ENCODE measurements around the gene TCOF1.

The TCOF1 gene

DNA sequence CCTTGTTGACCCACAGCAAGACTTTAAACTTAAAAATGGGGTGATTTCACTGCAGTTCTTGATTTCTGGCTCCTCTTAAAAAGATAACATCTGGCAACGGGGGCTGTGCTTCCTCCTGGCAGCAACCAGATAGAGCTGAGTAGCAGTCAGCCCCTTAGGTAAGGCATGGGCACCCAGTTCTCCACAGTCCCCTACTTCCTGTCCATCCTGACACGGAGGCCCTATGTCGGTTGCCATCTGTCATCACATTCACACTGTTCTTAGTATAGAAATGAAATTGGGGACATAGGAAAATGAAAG, 43.5 kb downstream of the TCOF1 start:
- H3K79me2 ChIP-seq (ENCODE audit: insufficient read depth, low read length), result no peaks in the 10 kb centered on the region
- no peaks in the 10 kb centered on the region for H3K9me3 ChIP-seq (ENCODE audit: insufficient read depth, low read length)
- H3K27ac ChIP-seq (ENCODE audit: low read depth, low read length), result peak overlapping the region; percentile 46
- no peak overlapping the region for H3K4me3 ChIP-seq (ENCODE audit: insufficient read depth, low read length, poor library complexity, severe bottlenecking)
- H2AFZ ChIP-seq (ENCODE audit: low read depth, low read length, severe bottlenecking), result no peak overlapping the region
- no peak overlapping the region for H3K4me2 ChIP-seq (ENCODE audit: low read depth, low read length, poor library complexity, severe bottlenecking)
- H3K9me2 ChIP-seq (replicated peaks; ENCODE audit: insufficient read depth, low read length), result no peaks in the 10 kb centered on the region
- peaks cover 7% of the 10 kb centered on the region for H3K36me3 ChIP-seq (ENCODE audit: low read length)
- H4K20me1 ChIP-seq (ENCODE audit: low read depth, low read length), result no peaks in the 10 kb centered on the region
- no peak overlapping the region for H3K9ac ChIP-seq (ENCODE audit: low read length)
- H3K27me3 ChIP-seq (ENCODE audit: low read length), result no peaks in the 10 kb centered on the region
- TF ChIP-seq, protein P1, sequence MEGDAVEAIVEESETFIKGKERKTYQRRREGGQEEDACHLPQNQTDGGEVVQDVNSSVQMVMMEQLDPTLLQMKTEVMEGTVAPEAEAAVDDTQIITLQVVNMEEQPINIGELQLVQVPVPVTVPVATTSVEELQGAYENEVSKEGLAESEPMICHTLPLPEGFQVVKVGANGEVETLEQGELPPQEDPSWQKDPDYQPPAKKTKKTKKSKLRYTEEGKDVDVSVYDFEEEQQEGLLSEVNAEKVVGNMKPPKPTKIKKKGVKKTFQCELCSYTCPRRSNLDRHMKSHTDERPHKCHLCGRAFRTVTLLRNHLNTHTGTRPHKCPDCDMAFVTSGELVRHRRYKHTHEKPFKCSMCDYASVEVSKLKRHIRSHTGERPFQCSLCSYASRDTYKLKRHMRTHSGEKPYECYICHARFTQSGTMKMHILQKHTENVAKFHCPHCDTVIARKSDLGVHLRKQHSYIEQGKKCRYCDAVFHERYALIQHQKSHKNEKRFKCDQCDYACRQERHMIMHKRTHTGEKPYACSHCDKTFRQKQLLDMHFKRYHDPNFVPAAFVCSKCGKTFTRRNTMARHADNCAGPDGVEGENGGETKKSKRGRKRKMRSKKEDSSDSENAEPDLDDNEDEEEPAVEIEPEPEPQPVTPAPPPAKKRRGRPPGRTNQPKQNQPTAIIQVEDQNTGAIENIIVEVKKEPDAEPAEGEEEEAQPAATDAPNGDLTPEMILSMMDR (IDR thresholded peaks at IDR 0.05; ENCODE audit: insufficient read depth, low read length, poor library complexity, severe bottlenecking), result no peak
- no peak for TF ChIP-seq EZH2phosphoT487 (conservative IDR thresholded peaks at IDR 0.05; ENCODE audit: low read length)
- H3F3A ChIP-seq (ENCODE audit: insufficient read depth), result peaks cover 77% of the 10 kb centered on the region

DNA sequence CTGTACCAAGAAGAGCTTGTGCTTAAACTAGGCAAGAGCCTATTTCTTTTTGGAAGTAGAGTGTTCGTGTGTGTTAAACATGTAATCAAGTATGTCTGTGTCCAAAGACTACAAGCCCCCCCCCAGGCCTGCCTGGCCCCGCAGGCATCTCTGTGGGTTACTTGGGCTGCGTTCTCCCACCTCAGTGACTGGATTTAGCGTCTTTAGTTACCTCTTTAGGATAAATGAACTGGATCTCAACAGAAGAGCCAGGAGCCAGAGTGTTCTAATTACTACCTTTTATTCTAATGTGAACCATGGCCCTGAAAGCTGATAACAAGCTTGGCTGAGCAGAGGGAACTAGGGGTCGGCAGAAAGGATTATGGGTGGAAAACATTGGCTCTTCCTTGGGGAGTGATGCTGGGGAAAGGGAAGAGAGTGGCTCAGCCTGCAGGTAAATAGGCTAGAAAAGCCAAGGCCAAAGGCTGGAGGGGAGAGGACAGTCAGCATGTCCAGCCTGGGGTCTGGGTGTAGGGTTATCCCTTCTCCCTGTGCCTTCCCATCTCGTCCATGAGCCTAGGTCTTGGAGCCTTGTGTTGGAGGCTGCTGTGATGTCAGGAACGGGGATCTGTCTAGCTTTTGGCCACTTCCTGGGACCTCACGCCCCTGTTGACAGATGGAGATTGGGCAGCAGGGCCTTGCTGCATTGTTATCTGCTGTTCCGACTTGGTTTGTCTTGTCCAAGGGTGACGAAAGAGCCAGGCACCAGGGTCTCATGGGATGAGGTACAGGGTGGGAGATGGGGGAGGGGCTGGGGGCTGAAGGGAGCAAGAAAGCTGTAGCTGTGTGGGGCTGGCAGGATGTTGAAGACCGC, 44.1 kb downstream of the TCOF1 start:
- H3F3A ChIP-seq (ENCODE audit: insufficient read depth), result peaks cover 81% of the 10 kb centered on the region
- peak overlapping the region; percentile 46 for H3K27ac ChIP-seq (ENCODE audit: low read depth, low read length)
- H3K27me3 ChIP-seq (ENCODE audit: low read length), result no peaks in the 10 kb centered on the region
- no peaks in the 10 kb centered on the region for H4K20me1 ChIP-seq (ENCODE audit: low read depth, low read length)
- H3K9me2 ChIP-seq (replicated peaks; ENCODE audit: insufficient read depth, low read length), result no peaks in the 10 kb centered on the region
- H3K36me3 ChIP-seq (ENCODE audit: low read length), result peaks cover 10% of the 10 kb centered on the region
- H3K9ac ChIP-seq (ENCODE audit: low read length), result no peak overlapping the region
- H3K4me3 ChIP-seq (ENCODE audit: insufficient read depth, low read length, poor library complexity, severe bottlenecking), result no peak overlapping the region
- TF ChIP-seq, protein P1 (IDR thresholded peaks at IDR 0.05; ENCODE audit: insufficient read depth, low read length, poor library complexity, severe bottlenecking), result no peak
- no peak for TF ChIP-seq EZH2phosphoT487 (conservative IDR thresholded peaks at IDR 0.05; ENCODE audit: low read length)
- no peaks in the 10 kb centered on the region for H3K79me2 ChIP-seq (ENCODE audit: insufficient read depth, low read length)
- no peaks in the 10 kb centered on the region for H3K9me3 ChIP-seq (ENCODE audit: insufficient read depth, low read length)
- no peak overlapping the region for H2AFZ ChIP-seq (ENCODE audit: low read depth, low read length, severe bottlenecking)
- H3K4me2 ChIP-seq (ENCODE audit: low read depth, low read length, poor library complexity, severe bottlenecking), result no peak overlapping the region

DNA sequence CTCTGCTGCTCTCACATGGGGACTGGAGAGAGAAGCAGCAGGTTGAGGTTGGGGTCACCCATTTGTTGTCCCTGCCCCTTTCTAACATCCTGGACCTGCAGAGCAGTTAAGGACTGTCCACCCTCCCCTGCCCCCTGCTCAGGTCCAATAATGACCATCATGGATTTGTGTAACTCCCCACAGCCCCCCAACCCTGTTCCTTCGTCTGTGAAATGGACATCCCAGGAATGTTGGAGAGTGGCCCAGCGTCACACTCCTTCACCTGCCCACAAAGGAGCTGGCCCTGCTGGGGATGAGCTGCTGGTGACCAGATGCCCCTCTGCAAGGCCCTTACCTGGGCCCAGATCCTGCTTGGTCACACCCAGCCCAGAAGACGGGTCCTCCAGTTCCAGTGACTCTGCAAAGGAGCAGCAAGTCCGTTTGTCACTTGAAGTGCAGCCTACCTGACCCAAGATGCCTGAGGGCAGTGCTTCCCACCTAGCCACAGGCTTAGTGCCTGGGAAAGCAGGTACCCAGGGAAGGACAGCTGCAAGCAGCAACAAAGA, 44.8 kb downstream of the TCOF1 start:
- Histone ChIP-seq H2AFZ (ENCODE audit: low read depth, low read length, severe bottlenecking) (no peak overlapping the region), H3K27ac (ENCODE audit: low read depth, low read length) (peak overlapping the region; percentile 46; the same call in 1 of the 2 replicates), H3F3A (ENCODE audit: insufficient read depth) (peaks cover 80% of the 10 kb centered on the region), H3K4me2 (ENCODE audit: low read depth, low read length, poor library complexity, severe bottlenecking) (no peak overlapping the region), H3K27me3 (ENCODE audit: low read length) (no peaks in the 10 kb centered on the region), H3K9me3 (ENCODE audit: insufficient read depth, low read length) (no peaks in the 10 kb centered on the region), H4K20me1 (ENCODE audit: low read depth, low read length) (no peaks in the 10 kb centered on the region), H3K4me3 (ENCODE audit: insufficient read depth, low read length, poor library complexity, severe bottlenecking) (no peak overlapping the region), H3K9me2 (replicated peaks; ENCODE audit: insufficient read depth, low read length) (no peaks in the 10 kb centered on the region), H3K36me3 (ENCODE audit: low read length) (peaks cover 10% of the 10 kb centered on the region), H3K9ac (ENCODE audit: low read length) (no peak overlapping the region), H3K79me2 (ENCODE audit: insufficient read depth, low read length) (peaks cover under 1% of the 10 kb centered on the region; the same call in 1 of the 2 replicates)
- TF ChIP-seq, protein P1 (IDR thresholded peaks at IDR 0.05; ENCODE audit: insufficient read depth, low read length, poor library complexity, severe bottlenecking), result no peak
- TF ChIP-seq EZH2phosphoT487 (conservative IDR thresholded peaks at IDR 0.05; ENCODE audit: low read length), result no peak

Data from SU-DHL-6 (cell line).